SU-DHL-6 (cell line): ENCODE data around the gene TBC1D16.

Experiments used
- CTCF ChIP-seq: fragments of 200-600 bp; sonication (generic); IDR thresholded peaks from one replicate; pipeline ENCODE4 v1.5.1; 2017; ENCODE audit warnings: antibody characterized with exemption, mild to moderate bottlenecking, low read length, moderate library complexity; ENCODE audit not compliant: insufficient read depth, poor library complexity, severe bottlenecking
- EZH2phosphoT487 ChIP-seq: fragments of 200-600 bp; sonication (generic), shearing (Covaris generic); conservative IDR thresholded peaks from 2 replicates; pipeline ENCODE4 v1.6.1; 2018; ENCODE audit warnings: mild to moderate bottlenecking, antibody characterized with exemption, low read length, moderate library complexity, mixed read lengths

DNA sequence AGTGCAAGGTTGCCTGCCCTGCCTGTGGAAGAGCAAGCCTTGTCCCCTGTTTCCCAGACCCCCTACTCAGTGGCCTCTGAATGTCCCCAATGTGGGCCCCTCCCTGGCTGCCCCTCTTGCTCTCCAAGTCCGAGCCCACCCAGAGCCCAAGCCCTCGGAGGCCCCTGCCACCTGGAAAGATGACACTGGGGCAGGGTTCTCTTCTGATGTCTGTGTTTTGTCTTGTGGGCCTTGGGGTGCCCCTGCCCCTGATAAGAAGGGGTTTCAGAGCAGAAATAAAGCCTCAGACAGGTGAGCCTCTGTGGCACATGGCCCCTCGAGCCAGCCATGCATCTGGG is 111.1 kb downstream of the TBC1D16 start:
- TF ChIP-seq CTCF, result no peak
- TF ChIP-seq EZH2phosphoT487, result no peak
